WTC11 (cell line): ENCODE results near the gene LSM11. TPM values are rescaled to one million over a fixed set of nuclear protein-coding genes. Genes with fewer than 3 reads are reported as not detected.

ENCODE experiments used
- ATAC-seq: fragments of 200-7000 bp; cut with Tn5 transposase; 2 replicates; pipeline ENCODE4 v1.10.0; 2021; ENCODE audit warnings: mild to moderate bottlenecking, moderate library complexity
- CTCF ChIA-PET: fragments of 300-600 bp; sonication (Branson Sonifier 250); formaldehyde crosslinking; loops from one replicate; lab custom pipeline; 2021; ENCODE audit warnings: antibody characterized with exemption; lab: Charles Lee
- POLR2A ChIA-PET: fragments of 350-600 bp; sonication (Branson Sonifier 250); formaldehyde crosslinking; loops from one replicate; lab custom pipeline; 2021; ENCODE audit warnings: antibody characterized with exemption; lab: Charles Lee
- DNase-seq: peaks from one replicate; pipeline ENCODE4 v3.0.0; 2021; ENCODE audit warnings: low spot score
- H3K27ac Mint-ChIP-seq: 2 replicates; pipeline ENCODE4 v1.8.0; 2021; ENCODE audit warnings: mixed read lengths
- H3K27me3 Mint-ChIP-seq: 2 replicates; pipeline ENCODE4 v1.8.0; 2021; ENCODE audit warnings: low read depth, mild to moderate bottlenecking, moderate library complexity, mixed read lengths
- H3K36me3 Mint-ChIP-seq: 2 replicates; pipeline ENCODE4 v1.8.0; 2021; ENCODE audit warnings: mixed read lengths
- H3K4me1 Mint-ChIP-seq: 2 replicates; pipeline ENCODE4 v1.8.0; 2022; ENCODE audit warnings: mixed read lengths
- H3K4me3 Mint-ChIP-seq: 2 replicates; pipeline ENCODE4 v1.8.0; 2021; ENCODE audit warnings: mild to moderate bottlenecking, moderate library complexity, mixed read lengths
- H3K9me3 Mint-ChIP-seq: 2 replicates; pipeline ENCODE4 v1.8.0; 2021; ENCODE audit warnings: mixed read lengths
- ATF1 ChIP-seq: sonication (generic); formaldehyde crosslinking; IDR thresholded peaks from 2 replicates; pipeline ENCODE4 v1.8.1; 2023; ENCODE audit warnings: mild to moderate bottlenecking, moderate library complexity, missing genetic modification reagents
- FOXJ3 ChIP-seq: sonication (generic); formaldehyde crosslinking; IDR thresholded peaks from 2 replicates; pipeline ENCODE4 v1.9.0; 2021; ENCODE audit warnings: missing genetic modification reagents, mild to moderate bottlenecking, borderline replicate concordance
- GABPB1 ChIP-seq: sonication (generic); formaldehyde crosslinking; IDR thresholded peaks from 2 replicates; pipeline ENCODE4 v1.8.1; 2023; ENCODE audit warnings: mild to moderate bottlenecking, missing genetic modification reagents
- NR1H2 ChIP-seq: sonication (generic); formaldehyde crosslinking; IDR thresholded peaks from 2 replicates; pipeline ENCODE4 v1.9.0; 2021; ENCODE audit warnings: mild to moderate bottlenecking, moderate library complexity, missing genetic modification reagents
- NR2C2 ChIP-seq: sonication (generic); formaldehyde crosslinking; IDR thresholded peaks from 2 replicates; pipeline ENCODE4 v1.8.0; 2022; ENCODE audit warnings: mild to moderate bottlenecking, missing genetic modification reagents
- TCF7 ChIP-seq: sonication (generic); formaldehyde crosslinking; IDR thresholded peaks from 2 replicates; pipeline ENCODE4 v1.8.0; 2022; ENCODE audit warnings: mild to moderate bottlenecking, low read depth, missing genetic modification reagents, moderate library complexity
- ZNF671 ChIP-seq: fragments of 250-450 bp; sonication (Bioruptor Pico); IDR thresholded peaks from 2 replicates; pipeline ENCODE4 v1.8.0; 2021; ENCODE audit warnings: mild to moderate bottlenecking
- total RNA-seq: library from RNA; stranded (reverse); gene quantifications from 3 replicates; pipeline ENCODE4 v1.2.3, GENCODE V29; 2021
- TF ChIP-seq, protein P1 (sequence below): sonication (generic); formaldehyde crosslinking; conservative IDR thresholded peaks from 2 replicates; pipeline ENCODE4 v1.8.1; 2023; ENCODE audit warnings: mild to moderate bottlenecking, low read depth, missing genetic modification reagents, moderate library complexity
- TF ChIP-seq, protein P2 (sequence below): fragments of 250-450 bp; sonication (Bioruptor Pico); IDR thresholded peaks from 2 replicates; pipeline ENCODE4 v1.9.0; 2021; ENCODE audit warnings: moderate library complexity, mild to moderate bottlenecking, inconsistent platforms, borderline replicate concordance
- TF ChIP-seq, protein P3 (sequence below): fragments of 200-600 bp; IDR thresholded peaks from 2 replicates; pipeline ENCODE4 v1.8.0; 2022; ENCODE audit warnings: antibody characterized with exemption
- TF ChIP-seq, protein P4 (sequence below): sonication (generic); formaldehyde crosslinking; conservative IDR thresholded peaks from 2 replicates; pipeline ENCODE4 v1.8.1; 2022; ENCODE audit warnings: mild to moderate bottlenecking, missing genetic modification reagents
- TF ChIP-seq, protein P5 (sequence below): sonication (generic); formaldehyde crosslinking; IDR thresholded peaks from 2 replicates; pipeline ENCODE4 v1.8.0; 2023; ENCODE audit warnings: missing genetic modification reagents, mild to moderate bottlenecking, borderline replicate concordance
- TF ChIP-seq, protein P6 (sequence below): sonication (generic); formaldehyde crosslinking; IDR thresholded peaks from 2 replicates; pipeline ENCODE4 v1.8.1; 2022; ENCODE audit warnings: low read depth, mild to moderate bottlenecking, moderate library complexity, missing genetic modification reagents, borderline replicate concordance
- TF ChIP-seq, protein P7 (sequence below): fragments of 250-450 bp; sonication (Bioruptor Pico); IDR thresholded peaks from 2 replicates; pipeline ENCODE4 v1.9.0; 2021; ENCODE audit warnings: mild to moderate bottlenecking

The LSM11 gene
- total RNA-seq, 1 experiment from 2014 or later: 5.2 TPM

DNA sequence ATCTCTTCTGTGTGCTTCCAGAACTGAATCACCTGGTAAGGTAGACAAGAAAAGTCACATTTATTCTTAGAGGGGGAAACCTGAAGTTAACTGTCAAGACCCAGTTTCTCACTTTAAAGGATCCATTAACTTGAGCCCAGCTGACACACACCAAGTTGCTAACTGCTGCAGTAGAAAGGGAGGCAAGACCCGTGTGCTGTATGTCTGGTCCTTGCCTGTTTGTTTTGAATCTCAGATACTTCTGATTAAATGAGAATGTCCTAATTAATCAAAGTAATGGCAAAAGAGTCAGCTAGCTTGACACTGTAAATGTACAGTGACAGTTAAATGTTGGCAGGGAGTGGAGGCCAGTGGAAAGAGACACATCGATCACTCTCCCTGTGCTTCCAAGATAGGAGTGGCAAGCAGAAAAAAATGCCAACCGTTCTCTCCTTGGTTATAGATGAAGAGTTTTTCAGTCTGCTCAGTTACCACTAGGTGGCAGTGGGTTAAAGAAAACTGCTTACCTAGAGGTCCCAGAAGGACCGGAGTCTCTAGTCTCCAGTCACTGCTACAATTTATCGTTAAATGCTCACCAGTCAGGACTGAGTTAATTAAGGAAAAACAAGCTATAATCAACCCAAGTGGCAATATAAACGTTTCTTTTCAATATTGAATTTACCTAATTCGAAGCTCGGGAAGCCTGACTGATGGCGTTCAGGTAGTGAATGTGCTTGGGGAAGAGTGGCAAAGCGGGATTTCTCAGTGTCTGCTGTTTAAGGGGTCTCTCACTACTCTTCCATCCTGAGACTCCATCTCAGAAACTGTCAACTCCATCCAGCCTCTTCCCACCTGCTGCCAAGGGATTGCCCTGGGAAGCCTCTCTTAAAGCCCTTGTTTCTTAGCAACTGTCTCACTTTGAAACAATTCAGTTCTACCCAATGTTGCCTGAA is 18.4 kb downstream of the LSM11 start:
- no peaks in the 10 kb centered on the region for H3K27me3 Mint-ChIP-seq
- no peak for DNase-seq

DNA sequence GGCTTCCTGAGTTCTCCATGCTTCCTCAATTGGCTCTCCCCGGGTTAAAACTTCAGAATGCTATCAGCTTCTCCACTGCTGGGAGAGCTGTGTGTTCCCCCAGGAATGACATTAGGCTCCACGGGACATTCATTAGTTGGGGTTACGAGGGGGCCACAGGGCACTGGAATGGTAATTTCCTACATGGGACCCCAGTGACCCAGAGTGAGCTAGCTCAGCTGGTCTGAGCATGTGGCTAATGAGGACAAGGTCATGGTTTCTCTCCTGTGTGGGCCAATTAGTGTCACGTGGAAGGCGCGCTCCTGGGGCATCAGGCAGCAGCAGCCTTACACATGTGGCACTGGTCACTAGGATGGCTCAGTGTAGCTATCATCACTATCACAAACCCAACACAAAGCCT is 21.0 kb downstream of the LSM11 start:
- ChIA-PET CTCF (no interaction called here), POLR2A (no interaction called here)
- Mint-ChIP-seq H3K27ac (no peak overlapping the region), H3K9me3 (no peaks in the 10 kb centered on the region), H3K27me3 (no peaks in the 10 kb centered on the region), H3K36me3 (no peaks in the 10 kb centered on the region), H3K4me1 (no peaks in the 10 kb centered on the region), H3K4me3 (no peak overlapping the region)
- no peak for DNase-seq
- TF ChIP-seq, protein P1, sequence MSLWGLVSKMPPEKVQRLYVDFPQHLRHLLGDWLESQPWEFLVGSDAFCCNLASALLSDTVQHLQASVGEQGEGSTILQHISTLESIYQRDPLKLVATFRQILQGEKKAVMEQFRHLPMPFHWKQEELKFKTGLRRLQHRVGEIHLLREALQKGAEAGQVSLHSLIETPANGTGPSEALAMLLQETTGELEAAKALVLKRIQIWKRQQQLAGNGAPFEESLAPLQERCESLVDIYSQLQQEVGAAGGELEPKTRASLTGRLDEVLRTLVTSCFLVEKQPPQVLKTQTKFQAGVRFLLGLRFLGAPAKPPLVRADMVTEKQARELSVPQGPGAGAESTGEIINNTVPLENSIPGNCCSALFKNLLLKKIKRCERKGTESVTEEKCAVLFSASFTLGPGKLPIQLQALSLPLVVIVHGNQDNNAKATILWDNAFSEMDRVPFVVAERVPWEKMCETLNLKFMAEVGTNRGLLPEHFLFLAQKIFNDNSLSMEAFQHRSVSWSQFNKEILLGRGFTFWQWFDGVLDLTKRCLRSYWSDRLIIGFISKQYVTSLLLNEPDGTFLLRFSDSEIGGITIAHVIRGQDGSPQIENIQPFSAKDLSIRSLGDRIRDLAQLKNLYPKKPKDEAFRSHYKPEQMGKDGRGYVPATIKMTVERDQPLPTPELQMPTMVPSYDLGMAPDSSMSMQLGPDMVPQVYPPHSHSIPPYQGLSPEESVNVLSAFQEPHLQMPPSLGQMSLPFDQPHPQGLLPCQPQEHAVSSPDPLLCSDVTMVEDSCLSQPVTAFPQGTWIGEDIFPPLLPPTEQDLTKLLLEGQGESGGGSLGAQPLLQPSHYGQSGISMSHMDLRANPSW (CRISPR knock-in tag): no peak
- TF ChIP-seq, protein P2, sequence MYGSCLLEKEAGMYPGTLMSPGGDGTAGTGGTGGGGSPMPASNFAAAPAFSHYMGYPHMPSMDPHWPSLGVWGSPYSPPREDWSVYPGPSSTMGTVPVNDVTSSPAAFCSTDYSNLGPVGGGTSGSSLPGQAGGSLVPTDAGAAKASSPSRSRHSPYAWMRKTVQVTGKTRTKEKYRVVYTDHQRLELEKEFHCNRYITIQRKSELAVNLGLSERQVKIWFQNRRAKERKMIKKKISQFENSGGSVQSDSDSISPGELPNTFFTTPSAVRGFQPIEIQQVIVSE: no peak
- TF ChIP-seq FOXJ3 (CRISPR knock-in tag): no peak
- TF ChIP-seq, all 79 proteins: peak for 0
- no peak for ATAC-seq

More for the DNA sequence above, 18.4 kb downstream of the LSM11 start:
- TF ChIP-seq, protein P3, sequence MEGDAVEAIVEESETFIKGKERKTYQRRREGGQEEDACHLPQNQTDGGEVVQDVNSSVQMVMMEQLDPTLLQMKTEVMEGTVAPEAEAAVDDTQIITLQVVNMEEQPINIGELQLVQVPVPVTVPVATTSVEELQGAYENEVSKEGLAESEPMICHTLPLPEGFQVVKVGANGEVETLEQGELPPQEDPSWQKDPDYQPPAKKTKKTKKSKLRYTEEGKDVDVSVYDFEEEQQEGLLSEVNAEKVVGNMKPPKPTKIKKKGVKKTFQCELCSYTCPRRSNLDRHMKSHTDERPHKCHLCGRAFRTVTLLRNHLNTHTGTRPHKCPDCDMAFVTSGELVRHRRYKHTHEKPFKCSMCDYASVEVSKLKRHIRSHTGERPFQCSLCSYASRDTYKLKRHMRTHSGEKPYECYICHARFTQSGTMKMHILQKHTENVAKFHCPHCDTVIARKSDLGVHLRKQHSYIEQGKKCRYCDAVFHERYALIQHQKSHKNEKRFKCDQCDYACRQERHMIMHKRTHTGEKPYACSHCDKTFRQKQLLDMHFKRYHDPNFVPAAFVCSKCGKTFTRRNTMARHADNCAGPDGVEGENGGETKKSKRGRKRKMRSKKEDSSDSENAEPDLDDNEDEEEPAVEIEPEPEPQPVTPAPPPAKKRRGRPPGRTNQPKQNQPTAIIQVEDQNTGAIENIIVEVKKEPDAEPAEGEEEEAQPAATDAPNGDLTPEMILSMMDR: peak; percentile 67
- TF ChIP-seq ATF1 (CRISPR knock-in tag): no peak
- ChIA-PET POLR2A (no interaction called here), CTCF (interaction anchor here (0.6 to 4.3 kb wide), 7 partner anchors 13 to 1683 kb away, joined by 3 to 20 read pairs (median 4); partner anchors contain the start of gene LSM11)
- Mint-ChIP-seq H3K9me3 (no peaks in the 10 kb centered on the region), H3K36me3 (no peaks in the 10 kb centered on the region), H3K4me3 (no peak overlapping the region), H3K4me1 (no peaks in the 10 kb centered on the region), H3K27ac (no peak overlapping the region)
- ATAC-seq: peak; percentile 98

DNA sequence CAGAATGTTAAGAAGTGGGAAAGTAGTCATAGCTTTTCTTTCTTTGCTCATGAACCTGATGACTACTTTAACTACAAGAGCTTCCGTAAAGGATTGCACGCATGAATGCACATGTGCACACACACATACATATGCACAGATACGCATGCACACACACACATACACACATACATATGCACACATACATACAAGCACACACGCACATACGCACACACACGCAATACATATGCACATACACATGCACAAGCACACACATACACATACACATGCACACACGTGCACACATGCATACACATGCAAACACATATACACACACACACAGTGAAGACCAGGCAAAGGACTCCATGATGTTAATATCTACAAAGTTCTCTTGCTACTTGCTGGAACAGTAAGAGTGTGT is 22.9 kb downstream of the LSM11 start:
- CTCF ChIA-PET: no interaction called here
- H3K9me3 Mint-ChIP-seq: peaks cover 6% of the 10 kb centered on the region
- no peak overlapping the region for H3K4me3 Mint-ChIP-seq
- H3K27me3 Mint-ChIP-seq: no peaks in the 10 kb centered on the region
- DNase-seq (no peak), ATAC-seq (no peak)
- H3K4me1 Mint-ChIP-seq: no peaks in the 10 kb centered on the region
- H3K36me3 Mint-ChIP-seq: no peaks in the 10 kb centered on the region
- no peak overlapping the region for H3K27ac Mint-ChIP-seq
- POLR2A ChIA-PET: no interaction called here
- TF ChIP-seq NR2C2 (no peak), NR1H2 (CRISPR knock-in tag) (no peak), ZNF671 (CRISPR knock-in tag) (no peak), TCF7 (CRISPR knock-in tag) (no peak), GABPB1 (no peak)
- TF ChIP-seq, protein P4, sequence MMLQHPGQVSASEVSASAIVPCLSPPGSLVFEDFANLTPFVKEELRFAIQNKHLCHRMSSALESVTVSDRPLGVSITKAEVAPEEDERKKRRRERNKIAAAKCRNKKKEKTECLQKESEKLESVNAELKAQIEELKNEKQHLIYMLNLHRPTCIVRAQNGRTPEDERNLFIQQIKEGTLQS (CRISPR knock-in tag): no peak
- TF ChIP-seq, protein P5, sequence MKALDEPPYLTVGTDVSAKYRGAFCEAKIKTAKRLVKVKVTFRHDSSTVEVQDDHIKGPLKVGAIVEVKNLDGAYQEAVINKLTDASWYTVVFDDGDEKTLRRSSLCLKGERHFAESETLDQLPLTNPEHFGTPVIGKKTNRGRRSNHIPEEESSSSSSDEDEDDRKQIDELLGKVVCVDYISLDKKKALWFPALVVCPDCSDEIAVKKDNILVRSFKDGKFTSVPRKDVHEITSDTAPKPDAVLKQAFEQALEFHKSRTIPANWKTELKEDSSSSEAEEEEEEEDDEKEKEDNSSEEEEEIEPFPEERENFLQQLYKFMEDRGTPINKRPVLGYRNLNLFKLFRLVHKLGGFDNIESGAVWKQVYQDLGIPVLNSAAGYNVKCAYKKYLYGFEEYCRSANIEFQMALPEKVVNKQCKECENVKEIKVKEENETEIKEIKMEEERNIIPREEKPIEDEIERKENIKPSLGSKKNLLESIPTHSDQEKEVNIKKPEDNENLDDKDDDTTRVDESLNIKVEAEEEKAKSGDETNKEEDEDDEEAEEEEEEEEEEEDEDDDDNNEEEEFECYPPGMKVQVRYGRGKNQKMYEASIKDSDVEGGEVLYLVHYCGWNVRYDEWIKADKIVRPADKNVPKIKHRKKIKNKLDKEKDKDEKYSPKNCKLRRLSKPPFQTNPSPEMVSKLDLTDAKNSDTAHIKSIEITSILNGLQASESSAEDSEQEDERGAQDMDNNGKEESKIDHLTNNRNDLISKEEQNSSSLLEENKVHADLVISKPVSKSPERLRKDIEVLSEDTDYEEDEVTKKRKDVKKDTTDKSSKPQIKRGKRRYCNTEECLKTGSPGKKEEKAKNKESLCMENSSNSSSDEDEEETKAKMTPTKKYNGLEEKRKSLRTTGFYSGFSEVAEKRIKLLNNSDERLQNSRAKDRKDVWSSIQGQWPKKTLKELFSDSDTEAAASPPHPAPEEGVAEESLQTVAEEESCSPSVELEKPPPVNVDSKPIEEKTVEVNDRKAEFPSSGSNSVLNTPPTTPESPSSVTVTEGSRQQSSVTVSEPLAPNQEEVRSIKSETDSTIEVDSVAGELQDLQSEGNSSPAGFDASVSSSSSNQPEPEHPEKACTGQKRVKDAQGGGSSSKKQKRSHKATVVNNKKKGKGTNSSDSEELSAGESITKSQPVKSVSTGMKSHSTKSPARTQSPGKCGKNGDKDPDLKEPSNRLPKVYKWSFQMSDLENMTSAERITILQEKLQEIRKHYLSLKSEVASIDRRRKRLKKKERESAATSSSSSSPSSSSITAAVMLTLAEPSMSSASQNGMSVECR (CRISPR knock-in tag): no peak
- TF ChIP-seq, protein P6, sequence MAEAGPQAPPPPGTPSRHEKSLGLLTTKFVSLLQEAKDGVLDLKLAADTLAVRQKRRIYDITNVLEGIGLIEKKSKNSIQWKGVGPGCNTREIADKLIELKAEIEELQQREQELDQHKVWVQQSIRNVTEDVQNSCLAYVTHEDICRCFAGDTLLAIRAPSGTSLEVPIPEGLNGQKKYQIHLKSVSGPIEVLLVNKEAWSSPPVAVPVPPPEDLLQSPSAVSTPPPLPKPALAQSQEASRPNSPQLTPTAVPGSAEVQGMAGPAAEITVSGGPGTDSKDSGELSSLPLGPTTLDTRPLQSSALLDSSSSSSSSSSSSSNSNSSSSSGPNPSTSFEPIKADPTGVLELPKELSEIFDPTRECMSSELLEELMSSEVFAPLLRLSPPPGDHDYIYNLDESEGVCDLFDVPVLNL (CRISPR knock-in tag): no peak
- TF ChIP-seq, protein P7, sequence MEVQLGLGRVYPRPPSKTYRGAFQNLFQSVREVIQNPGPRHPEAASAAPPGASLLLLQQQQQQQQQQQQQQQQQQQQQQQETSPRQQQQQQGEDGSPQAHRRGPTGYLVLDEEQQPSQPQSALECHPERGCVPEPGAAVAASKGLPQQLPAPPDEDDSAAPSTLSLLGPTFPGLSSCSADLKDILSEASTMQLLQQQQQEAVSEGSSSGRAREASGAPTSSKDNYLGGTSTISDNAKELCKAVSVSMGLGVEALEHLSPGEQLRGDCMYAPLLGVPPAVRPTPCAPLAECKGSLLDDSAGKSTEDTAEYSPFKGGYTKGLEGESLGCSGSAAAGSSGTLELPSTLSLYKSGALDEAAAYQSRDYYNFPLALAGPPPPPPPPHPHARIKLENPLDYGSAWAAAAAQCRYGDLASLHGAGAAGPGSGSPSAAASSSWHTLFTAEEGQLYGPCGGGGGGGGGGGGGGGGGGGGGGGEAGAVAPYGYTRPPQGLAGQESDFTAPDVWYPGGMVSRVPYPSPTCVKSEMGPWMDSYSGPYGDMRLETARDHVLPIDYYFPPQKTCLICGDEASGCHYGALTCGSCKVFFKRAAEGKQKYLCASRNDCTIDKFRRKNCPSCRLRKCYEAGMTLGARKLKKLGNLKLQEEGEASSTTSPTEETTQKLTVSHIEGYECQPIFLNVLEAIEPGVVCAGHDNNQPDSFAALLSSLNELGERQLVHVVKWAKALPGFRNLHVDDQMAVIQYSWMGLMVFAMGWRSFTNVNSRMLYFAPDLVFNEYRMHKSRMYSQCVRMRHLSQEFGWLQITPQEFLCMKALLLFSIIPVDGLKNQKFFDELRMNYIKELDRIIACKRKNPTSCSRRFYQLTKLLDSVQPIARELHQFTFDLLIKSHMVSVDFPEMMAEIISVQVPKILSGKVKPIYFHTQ (CRISPR knock-in tag): no peak
